ENCODE measurements around the gene WRAP73. TPM values are rescaled to one million over a fixed set of nuclear protein-coding genes. Genes with fewer than 3 reads are reported as not detected.

WRAP73 gene
- total and polyA plus RNA-seq, 12 donors, result 7.5 to 16.5 (median 10.3) TPM

GRCh38 chr1:3603571-3604467 is 46.1 kb downstream of the WRAP73 start:
- Histone ChIP-seq H3K27ac (no peak overlapping the region), H3K36me3 (no peaks in the 10 kb centered on the region), H3K27me3 (peaks cover 0 to 30% (median 9%) of the 10 kb centered on the region in 7 donors), H3K4me3 (no peak overlapping the region), H3K4me1 (peaks cover 0 to 6% (median 3%) of the 10 kb centered on the region in 9 donors), H3K9me3 (no peaks in the 10 kb centered on the region)
- TF ChIP-seq CTCF (IDR thresholded peaks at IDR 0.05), result no peak
- DNase-seq (no peak), ATAC-seq (no peak)
- WGBS, 2 donors, result 82 to 87% methylated on average over 29 of the region's 29 CpGs
- intact Hi-C loops (cut with DNase I), result no loop called here

DNA sequence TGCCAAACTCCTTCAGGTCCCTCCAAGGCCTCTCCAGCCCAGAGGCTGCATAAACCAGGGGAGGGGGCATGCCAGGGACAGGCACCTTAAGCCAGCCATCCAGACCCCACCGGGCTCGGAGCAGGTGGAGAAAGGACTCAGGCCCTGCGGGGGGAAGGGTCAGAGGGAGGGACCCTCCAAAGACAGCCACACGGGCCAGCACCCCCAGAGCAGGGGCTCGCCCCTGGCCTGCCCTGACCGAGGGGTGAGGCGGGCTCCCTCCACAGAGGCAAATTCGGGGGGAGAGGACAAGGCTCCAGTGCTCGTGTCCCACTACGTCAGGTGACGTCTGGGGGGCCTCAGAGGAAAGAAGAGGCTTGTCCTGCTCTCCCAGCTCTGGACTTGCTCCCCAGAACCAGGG is 46.7 kb downstream of the WRAP73 start:
- TF ChIP-seq CTCF (IDR thresholded peaks at IDR 0.05), result no peak

DNA sequence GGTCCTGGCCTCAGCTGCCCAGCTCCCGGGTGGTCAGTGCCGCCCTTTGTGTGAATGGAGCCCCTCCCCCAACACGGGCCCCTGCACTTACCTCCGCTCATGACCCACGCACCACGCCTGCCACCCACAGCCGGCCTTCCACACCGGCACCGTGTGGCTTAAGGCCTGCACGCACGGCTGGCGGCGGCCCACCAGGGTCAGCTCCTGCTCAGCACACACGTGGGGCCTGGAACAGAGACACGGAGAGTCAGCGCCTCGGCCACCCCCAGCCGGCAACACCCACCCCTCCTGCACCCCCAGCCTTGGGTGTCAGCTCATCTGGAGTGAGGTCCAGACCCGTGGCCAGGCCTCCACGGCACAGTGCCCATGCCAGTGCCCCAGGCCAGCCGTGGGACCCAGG is 47.5 kb downstream of the WRAP73 start:
- intact Hi-C loops (cut with DNase I), result no loop called here
- Histone ChIP-seq H3K4me1 (peaks cover 9 to 20% (median 16%) of the 10 kb centered on the region in 9 donors), H3K27me3 (peaks cover 0 to 17% (median 2%) of the 10 kb centered on the region in 7 donors), H3K36me3 (no peaks in the 10 kb centered on the region), H3K9me3 (no peaks in the 10 kb centered on the region), H3K27ac (no peak overlapping the region), H3K4me3 (no peak overlapping the region)
- no peak for TF ChIP-seq CTCF (IDR thresholded peaks at IDR 0.05)
- WGBS, 2 donors, result 90% methylated on average over 21 of the region's 21 CpGs
- DNase-seq (no peak), ATAC-seq (no peak)

More for the DNA sequence above, 46.7 kb downstream of the WRAP73 start:
- no peak overlapping the region for H3K4me3 ChIP-seq
- no peaks in the 10 kb centered on the region for H3K9me3 ChIP-seq
- peaks cover 4 to 12% (median 9%) of the 10 kb centered on the region in 9 donors for H3K4me1 ChIP-seq
- WGBS, 2 donors, result 92 to 94% methylated on average over 11 of the region's 11 CpGs
- intact Hi-C loops (cut with DNase I), result no loop called here
- no peak for DNase-seq
- H3K27ac ChIP-seq, result no peak overlapping the region
- H3K27me3 ChIP-seq, result peaks cover 0 to 23% (median 4%) of the 10 kb centered on the region in 7 donors
- no peak for ATAC-seq
- no peaks in the 10 kb centered on the region for H3K36me3 ChIP-seq

DNA sequence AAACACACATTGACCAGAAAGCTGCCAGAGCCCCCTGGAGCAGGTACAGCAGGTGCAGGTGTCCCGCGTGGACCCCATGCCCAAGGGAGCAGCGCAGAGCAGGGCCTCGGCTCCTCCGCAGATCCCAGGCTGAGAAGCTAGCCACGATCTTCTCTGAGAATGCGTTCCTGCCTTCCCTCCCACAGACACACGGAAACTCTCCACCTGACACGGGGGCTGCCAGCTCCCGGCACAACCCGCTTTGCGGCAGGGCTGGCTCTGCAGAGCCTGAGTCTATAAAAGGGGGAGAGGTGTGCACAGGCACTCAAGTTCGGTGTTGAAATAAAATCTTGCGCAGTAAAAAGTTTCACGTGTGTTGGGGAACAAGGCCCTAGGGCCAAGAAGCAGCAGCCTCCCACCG is 48.2 kb downstream of the WRAP73 start:
- Histone ChIP-seq H3K9me3 (no peaks in the 10 kb centered on the region), H3K36me3 (no peaks in the 10 kb centered on the region), H3K4me1 (peaks cover 9 to 25% (median 21%) of the 10 kb centered on the region in 9 donors), H3K4me3 (no peak overlapping the region), H3K27ac (no peak overlapping the region), H3K27me3 (peaks cover 0 to 14% (median 0%) of the 10 kb centered on the region in 7 donors)
- intact Hi-C loops (cut with DNase I), result no loop called here
- ATAC-seq (no peak), DNase-seq (no peak)
- TF ChIP-seq CTCF (IDR thresholded peaks at IDR 0.05), result no peak
- WGBS, 2 donors, result 81 to 85% methylated on average over 16 of the region's 16 CpGs
